Calu3 (cell line): Measurements from ENCODE around the gene CNTNAP2. TPM values are rescaled to one million over a fixed set of nuclear protein-coding genes. Genes with fewer than 3 reads are reported as not detected.

Experiments
- BruUV-seq: library from RNA; stranded (reverse); fragments of 400-500 nt; replicated peaks from 2 replicates; lab custom pipeline; 2021; lab: Mats Ljungman, UMichigan
- CTCF ChIA-PET: fragments of 300-600 bp; sonication (Branson Sonifier 250); formaldehyde crosslinking; loops from one replicate; lab custom pipeline; 2022; ENCODE audit warnings: antibody characterized with exemption; lab: Charles Lee
- DNase-seq: peaks from one replicate; pipeline ENCODE4 v3.0.0; 2022
- H3K27ac Mint-ChIP-seq: one replicate; pipeline ENCODE4 v1.8.0; 2022; ENCODE audit warnings: mixed read lengths; ENCODE audit not compliant: unreplicated experiment
- H3K27me3 Mint-ChIP-seq: one replicate; pipeline ENCODE4 v1.8.0; 2022; ENCODE audit warnings: mixed read lengths; ENCODE audit not compliant: unreplicated experiment
- H3K36me3 Mint-ChIP-seq: one replicate; pipeline ENCODE4 v1.8.0; 2022; ENCODE audit warnings: mild to moderate bottlenecking, moderate library complexity, mixed read lengths; ENCODE audit not compliant: insufficient read depth, unreplicated experiment
- H3K4me1 Mint-ChIP-seq: one replicate; pipeline ENCODE4 v1.8.0; 2022; ENCODE audit warnings: mild to moderate bottlenecking, low read depth, mixed read lengths; ENCODE audit not compliant: unreplicated experiment
- H3K4me3 Mint-ChIP-seq: one replicate; pipeline ENCODE4 v1.8.0; 2022; ENCODE audit warnings: mild to moderate bottlenecking, low read depth, moderate library complexity, mixed read lengths; ENCODE audit not compliant: unreplicated experiment
- H3K9me3 Mint-ChIP-seq: one replicate; pipeline ENCODE4 v1.8.0; 2022; ENCODE audit warnings: low read depth, mixed read lengths; ENCODE audit not compliant: unreplicated experiment
- intact Hi-C: fragments of 100-400 bp; cut with micrococcal nuclease; formaldehyde crosslinking; loops from one replicate; pipeline ENCODE4 v1.10.0; 2022; ENCODE audit not compliant: unreplicated experiment
- total RNA-seq: library from RNA; stranded (reverse); gene quantifications from 2 replicates; pipeline ENCODE4 v1.2.3, GENCODE V29; 2022
- TF ChIP-seq, protein P1 (sequence below): fragments of 200-600 bp; IDR thresholded peaks from one replicate; pipeline ENCODE4 v1.8.0; 2022; ENCODE audit warnings: antibody characterized with exemption; ENCODE audit not compliant: unreplicated experiment

Gene CNTNAP2
- total RNA-seq, 1 experiment from 2014 or later: 1.1 TPM

DNA sequence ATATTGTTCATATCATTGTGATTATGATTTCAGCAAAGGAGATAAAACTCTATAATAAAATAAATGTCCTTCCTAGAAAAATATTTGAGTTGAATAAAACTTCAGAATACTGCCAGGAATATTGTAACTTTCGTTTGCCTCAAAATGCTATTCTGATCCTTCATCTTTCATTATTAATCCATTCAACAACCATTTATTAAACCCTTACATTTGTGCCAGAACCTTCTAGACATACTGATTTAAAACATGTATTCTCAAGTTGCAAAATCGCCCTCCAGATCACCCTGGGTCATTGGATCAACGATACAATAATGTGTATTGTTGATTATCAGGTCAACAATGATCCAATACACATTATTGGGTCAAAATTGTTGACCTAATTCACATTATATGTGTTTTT, 759.8 kb downstream of the CNTNAP2 start:
- H3K36me3 Mint-ChIP-seq: no peaks in the 10 kb centered on the region
- H3K27ac Mint-ChIP-seq: no peak overlapping the region
- no peak overlapping the region for H3K4me3 Mint-ChIP-seq
- TF ChIP-seq, protein P1, sequence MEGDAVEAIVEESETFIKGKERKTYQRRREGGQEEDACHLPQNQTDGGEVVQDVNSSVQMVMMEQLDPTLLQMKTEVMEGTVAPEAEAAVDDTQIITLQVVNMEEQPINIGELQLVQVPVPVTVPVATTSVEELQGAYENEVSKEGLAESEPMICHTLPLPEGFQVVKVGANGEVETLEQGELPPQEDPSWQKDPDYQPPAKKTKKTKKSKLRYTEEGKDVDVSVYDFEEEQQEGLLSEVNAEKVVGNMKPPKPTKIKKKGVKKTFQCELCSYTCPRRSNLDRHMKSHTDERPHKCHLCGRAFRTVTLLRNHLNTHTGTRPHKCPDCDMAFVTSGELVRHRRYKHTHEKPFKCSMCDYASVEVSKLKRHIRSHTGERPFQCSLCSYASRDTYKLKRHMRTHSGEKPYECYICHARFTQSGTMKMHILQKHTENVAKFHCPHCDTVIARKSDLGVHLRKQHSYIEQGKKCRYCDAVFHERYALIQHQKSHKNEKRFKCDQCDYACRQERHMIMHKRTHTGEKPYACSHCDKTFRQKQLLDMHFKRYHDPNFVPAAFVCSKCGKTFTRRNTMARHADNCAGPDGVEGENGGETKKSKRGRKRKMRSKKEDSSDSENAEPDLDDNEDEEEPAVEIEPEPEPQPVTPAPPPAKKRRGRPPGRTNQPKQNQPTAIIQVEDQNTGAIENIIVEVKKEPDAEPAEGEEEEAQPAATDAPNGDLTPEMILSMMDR: no peak
- intact Hi-C loops: no loop called here
- no peaks in the 10 kb centered on the region for H3K27me3 Mint-ChIP-seq
- BruUV-seq: no TSS peak
- H3K9me3 Mint-ChIP-seq: peaks cover 17% of the 10 kb centered on the region
- no peak for DNase-seq
- H3K4me1 Mint-ChIP-seq: no peaks in the 10 kb centered on the region
- CTCF ChIA-PET: no interaction called here

DNA sequence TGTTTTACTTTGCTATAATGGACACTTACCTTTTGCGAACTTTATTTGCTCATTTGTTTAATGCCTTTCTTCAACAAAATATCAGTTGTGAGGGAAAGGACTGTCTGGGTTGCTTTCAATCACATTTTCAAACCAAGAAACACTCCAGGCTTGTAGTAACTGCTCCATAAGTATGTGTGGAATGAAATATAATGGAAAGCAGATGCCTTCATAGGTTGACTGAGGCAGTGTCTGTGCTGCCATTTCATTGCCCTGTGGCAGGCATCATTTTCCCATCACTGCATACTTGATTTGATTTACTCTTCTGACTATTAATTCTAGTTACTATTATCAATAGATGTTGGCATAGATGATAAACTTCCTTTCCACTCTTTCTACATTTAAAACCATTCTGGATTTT, 762.3 kb downstream of the CNTNAP2 start:
- Mint-ChIP-seq H3K9me3 (peaks cover 14% of the 10 kb centered on the region), H3K4me3 (no peak overlapping the region), H3K27ac (no peak overlapping the region), H3K4me1 (no peaks in the 10 kb centered on the region), H3K27me3 (no peaks in the 10 kb centered on the region), H3K36me3 (no peaks in the 10 kb centered on the region)
- intact Hi-C loops: no loop called here
- CTCF ChIA-PET: no interaction called here
- DNase-seq: no peak
- no TSS peak for BruUV-seq
- TF ChIP-seq, protein P1: no peak

DNA sequence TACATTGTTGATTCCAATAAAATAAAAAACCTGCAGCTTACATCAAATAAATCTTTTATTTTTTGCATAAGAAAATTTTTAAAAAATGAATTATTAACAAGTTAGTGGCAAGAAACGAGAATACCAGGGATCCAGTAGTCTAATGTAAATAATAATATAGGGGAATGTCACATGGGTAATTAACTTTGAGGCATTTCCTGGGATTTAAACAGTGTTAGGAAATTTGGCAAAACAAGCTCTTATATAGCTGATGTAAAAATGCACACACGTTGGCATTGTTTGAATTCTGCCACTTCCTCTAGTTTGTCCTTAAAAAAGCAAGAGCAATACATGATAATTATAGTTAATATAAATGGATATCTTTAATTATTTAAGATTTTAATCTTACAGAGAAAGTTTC, 768.6 kb downstream of the CNTNAP2 start:
- DNase-seq: no peak
- CTCF ChIA-PET: no interaction called here
- H3K4me1 Mint-ChIP-seq: no peaks in the 10 kb centered on the region
- no TSS peak for BruUV-seq
- no peak overlapping the region for H3K27ac Mint-ChIP-seq
- H3K4me3 Mint-ChIP-seq: no peak overlapping the region
- intact Hi-C loops: no loop called here
- H3K9me3 Mint-ChIP-seq: peaks cover 12% of the 10 kb centered on the region
- H3K27me3 Mint-ChIP-seq: no peaks in the 10 kb centered on the region
- H3K36me3 Mint-ChIP-seq: no peaks in the 10 kb centered on the region
- TF ChIP-seq, protein P1: no peak

DNA sequence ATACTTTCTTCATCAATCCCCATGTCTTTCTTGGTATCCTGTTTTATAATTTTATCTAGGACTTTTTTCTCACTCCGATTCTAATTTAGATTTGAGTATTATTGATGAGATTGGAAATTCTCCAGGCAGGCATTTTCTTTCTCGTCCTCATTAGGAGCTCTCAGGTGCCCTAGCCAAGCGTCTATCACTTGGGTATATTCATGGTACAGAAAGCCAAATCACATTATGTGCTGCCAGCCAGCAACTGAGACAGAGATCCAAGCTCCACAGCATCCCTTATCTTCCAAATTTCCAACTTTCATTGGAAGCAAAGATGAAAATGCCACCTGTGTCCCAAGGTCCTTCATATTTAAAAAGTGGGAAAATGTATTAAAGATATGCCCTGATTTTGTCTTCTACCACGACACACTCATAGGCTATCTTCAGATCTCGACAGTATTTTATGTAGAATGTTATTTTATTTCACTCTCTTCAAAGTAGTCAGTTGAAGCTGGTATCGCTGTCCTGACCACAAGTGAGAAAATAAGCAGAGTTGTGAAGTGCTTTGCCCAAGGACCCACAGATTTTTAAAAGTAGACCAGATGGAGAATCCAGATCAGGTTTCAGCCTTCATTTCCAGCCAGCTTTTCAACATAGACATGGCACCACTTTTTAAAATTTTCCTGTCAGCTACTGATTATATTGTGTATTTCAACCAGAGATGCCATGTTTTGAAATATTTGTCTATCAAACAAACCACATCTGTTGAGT, 773.4 kb downstream of the CNTNAP2 start:
- Mint-ChIP-seq H3K36me3 (no peaks in the 10 kb centered on the region), H3K27ac (no peak overlapping the region), H3K27me3 (no peaks in the 10 kb centered on the region), H3K9me3 (peaks cover 9% of the 10 kb centered on the region), H3K4me1 (no peaks in the 10 kb centered on the region), H3K4me3 (no peak overlapping the region)
- TF ChIP-seq, protein P1: no peak
- no peak for DNase-seq
- no TSS peak for BruUV-seq
- intact Hi-C loops: no loop called here
- CTCF ChIA-PET: no interaction called here
